Measurements from ENCODE around the gene FBP1.

The FBP1 gene
- total RNA-seq, result 1.3 to 2.6 (median 2.1) reads per million in 4 donors

- peak; percentile 16 to 33 (median 20) for DNase-seq
Observed at GRCh38 chr9:94639061-94639998, at the start of gene FBP1. FBP1 (minus strand) TSS chr9:94639518; CDS start chr9:94639310, 208 bp downstream.

GRCh38 chr9:94687451-94687850, 48.1 kb upstream of the FBP1 start:
- DNase-seq, result no peak

GRCh38 chr9:94685359-94685758, 46.0 kb upstream of the FBP1 start:
- no peak for DNase-seq

GRCh38 chr9:94681508-94681907, 42.2 kb upstream of the FBP1 start:
- DNase-seq, result peak; percentile 16 to 55 (median 31)

DNA sequence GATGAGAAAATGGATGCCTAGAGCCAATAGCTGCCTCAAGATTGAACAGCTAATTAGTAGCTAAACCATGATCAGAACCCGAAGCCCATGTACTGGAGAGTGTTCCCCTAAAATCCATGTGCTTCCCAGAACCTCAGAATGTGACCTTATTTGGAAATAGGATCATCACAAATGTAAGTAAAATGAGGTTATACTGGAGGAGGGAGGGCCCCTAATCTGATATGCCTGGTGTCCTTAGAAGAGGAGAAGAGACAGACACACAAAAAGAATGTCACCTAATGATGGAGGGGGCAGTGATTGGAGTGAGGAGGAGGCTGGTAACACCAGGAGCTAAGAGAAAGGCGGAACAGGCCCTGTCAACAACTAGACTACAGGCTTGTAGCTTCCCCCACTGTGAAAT, 41.3 kb upstream of the FBP1 start:
- no peak for DNase-seq

DNA sequence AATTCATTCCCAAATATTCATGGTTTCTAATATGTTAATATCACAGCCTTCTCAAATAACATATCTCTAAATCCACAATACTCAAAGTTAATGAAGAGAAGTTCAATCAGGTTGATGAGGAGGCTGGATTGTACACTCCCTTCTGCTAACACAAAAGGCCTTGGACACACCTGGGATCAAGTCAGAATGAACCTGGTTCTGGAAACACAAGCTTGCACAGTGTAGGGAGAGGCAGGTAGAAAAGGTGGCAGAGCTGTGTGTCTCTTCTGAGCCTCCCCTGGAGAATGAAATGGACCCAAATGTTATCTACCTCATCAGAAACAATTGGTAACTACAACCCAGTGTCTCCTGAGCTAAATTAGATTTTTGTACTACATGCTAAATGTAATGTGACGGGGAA, 40.7 kb upstream of the FBP1 start:
- DNase-seq, result no peak

- DNase-seq, result no peak
Observed at GRCh38 chr9:94679587-94679986, 40.3 kb upstream of the FBP1 start.

GRCh38 chr9:94677929-94678328, 38.6 kb upstream of the FBP1 start:
- DNase-seq, result no peak

GRCh38 chr9:94676446-94677131, 37.3 kb upstream of the FBP1 start:
- no peak for DNase-seq

GRCh38 chr9:94675008-94675881, 35.9 kb upstream of the FBP1 start:
- no peak for DNase-seq

- DNase-seq, result no peak
Observed at GRCh38 chr9:94672811-94673487, 33.6 kb upstream of the FBP1 start.

GRCh38 chr9:94668928-94669729, 29.8 kb upstream of the FBP1 start:
- peak in 4 of 5 donors; percentile 23 to 61 (median 30) for DNase-seq

GRCh38 chr9:94668418-94668927, 29.2 kb upstream of the FBP1 start:
- DNase-seq, result no peak

DNA sequence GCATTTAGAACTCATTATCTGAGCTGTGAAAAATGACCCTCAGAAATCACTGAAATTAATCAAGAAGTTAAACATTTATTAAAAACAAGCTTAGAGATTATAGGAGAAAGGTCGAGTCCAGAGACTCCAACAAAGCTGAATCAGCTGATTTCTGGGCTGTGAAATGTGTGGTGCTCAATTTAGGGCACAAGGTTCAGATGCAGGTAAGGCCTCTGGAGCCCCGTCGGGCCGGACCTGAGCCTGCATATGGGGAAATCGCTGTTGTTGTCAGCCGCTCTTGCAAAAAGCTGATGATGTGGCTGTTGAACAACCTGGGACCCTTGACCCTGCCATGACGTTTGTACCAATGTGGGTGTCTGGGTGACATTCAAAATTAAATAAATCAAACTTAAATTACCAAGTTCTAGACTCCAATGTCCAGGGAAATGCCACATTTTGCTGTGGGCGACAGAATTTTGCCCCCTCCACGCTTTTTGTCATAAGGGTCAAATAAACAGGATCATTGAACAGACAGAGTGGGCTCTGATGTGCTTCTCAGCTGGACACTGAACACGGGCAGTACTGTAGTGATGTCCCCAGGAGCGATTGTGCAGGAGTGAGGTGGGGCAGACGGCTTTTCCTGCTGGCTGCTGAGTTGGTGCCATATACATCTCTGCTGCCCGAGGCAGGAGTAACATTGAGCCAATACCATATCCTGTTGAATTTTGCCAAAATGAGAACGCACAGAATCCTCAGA, 27.2 kb upstream of the FBP1 start:
- DNase-seq, result no peak

GRCh38 chr9:94665613-94666012, 26.3 kb upstream of the FBP1 start:
- no peak for DNase-seq

- no peak for DNase-seq
Observed at GRCh38 chr9:94664801-94665200, 25.5 kb upstream of the FBP1 start.

DNA sequence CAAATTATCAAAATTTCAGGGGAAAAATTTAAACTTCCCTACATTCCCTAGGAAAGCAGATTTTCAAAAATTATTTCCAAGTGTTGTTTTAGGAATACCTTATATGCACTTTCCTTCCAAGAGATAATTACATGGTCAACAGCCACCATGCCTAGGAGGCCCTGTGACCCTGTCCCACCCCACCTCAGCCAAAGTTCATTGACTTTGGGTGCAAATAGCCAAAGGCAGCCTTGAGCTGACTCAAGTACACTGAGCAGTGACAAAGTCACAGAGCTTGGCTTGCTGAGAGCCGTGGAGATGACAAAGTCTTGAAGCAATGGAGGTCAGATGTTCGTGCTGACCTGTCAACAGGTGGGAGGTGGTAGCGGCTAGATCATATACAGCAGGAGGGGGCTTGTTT, 24.3 kb upstream of the FBP1 start:
- no peak for DNase-seq

GRCh38 chr9:94663140-94663539, 23.8 kb upstream of the FBP1 start:
- DNase-seq, result no peak

DNA sequence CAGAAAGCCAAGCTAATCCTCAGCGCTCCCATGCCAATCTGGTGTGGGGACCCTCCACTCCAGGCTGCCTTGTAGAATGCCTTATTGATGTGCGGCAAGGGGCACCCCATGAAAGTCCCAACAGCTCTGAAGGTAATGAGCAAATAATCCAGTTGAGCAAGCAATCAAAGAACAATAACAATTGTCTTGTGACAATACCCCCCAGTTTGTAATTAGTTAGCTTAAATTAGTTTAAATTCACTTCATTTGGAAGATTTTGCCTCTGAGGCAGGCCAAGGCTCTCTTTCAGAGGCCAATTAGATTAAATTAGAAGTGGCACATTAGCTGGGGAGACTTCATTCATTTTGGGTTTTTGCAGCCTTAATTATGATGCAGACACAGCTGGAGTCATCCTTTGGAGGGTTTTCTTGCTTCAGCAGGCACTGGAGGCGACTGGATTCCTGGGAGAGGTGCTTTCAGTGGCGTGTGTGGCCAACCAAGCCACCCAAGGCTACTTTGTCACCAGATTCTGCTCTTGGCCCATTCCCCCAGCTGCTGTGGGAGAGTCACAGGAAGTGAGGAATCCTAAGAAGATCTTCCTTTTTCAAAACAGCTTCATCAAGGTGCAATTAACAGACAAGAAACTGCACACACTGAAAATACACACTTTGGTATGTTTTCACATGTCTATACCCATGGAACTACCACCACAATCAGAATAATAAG, 17.9 kb upstream of the FBP1 start:
- DNase-seq, result no peak

GRCh38 chr9:94656200-94656599, 16.9 kb upstream of the FBP1 start:
- peak in 1 of 5 donors; percentile 59 for DNase-seq
